ENCODE results near the gene GSC.
"Not testable (repeated sequence)": the region's sequence is repeated elsewhere in the genome, so short reads cannot be mapped to it uniquely, and the experiment has no call there.

The GSC gene

DNA sequence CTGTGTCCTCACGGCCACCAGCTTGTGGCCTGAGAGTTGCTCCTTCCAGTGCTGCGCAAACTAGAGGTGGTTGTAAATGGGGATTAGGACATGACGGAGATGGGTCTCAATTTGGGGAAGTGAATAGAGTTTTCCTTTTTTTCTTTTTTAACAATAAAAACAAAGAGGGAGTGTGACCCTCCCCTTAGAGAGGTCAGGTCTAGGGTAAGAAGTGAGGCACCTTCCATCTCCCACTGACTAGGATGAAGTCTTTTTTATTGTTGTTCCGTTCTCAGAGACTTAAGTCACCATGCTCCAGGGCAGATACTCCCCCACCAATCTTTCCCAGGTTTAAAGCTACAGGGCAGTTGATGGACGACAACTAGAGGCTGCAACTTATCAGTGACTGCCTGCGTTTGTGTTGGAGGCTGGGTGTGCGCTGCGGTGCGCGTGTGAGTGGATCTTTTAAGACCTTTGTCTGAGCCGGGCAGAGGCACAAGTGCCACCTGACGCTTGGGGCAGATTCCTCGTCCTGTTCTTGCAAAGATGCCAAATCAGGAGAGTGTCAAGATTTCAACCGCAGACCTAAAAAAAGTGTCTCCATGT lies 2.1 kb upstream of the GSC start:
- DNase-seq (ENCODE audit: low read depth, low spot score) = peak; percentile 66

DNA sequence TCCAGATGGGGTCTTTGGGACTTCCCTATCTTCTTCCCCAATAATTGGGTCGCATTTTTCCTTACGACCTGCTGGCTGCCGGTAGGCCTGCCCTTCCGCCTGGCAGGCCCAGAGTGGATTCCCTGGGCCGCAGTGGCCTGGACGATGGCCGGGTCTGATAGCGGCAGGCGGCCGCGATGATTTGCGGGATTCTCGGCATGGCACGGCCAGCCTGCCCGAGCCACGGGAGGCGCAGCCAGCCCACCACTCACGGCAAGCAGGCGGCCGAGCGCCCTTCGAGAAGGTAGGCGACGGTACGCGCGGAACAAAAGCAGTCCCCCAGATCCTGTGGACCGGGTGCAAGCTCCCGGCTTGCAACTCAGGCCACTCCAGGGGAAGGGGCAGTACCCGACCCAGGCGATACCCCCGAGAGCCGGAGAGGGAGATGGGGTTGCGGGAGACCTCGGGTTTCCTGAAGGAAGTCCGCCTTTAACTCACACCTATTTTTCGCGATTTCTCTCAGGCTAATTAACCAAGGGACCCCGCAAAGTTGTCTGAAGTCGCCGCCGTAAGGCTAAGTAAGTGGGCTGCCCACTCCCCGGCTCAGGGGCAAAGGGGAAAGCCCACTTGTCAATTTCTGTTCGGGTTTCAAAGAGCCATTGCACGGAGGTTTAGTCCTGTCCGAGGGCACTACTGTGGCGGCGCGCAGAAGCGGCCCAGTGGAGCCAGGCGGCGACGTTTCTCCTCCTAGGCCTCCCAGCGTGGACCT lies 1.4 kb upstream of the GSC start:
- DNase-seq (ENCODE audit: low read depth, low spot score) = peak; percentile 66

DNA sequence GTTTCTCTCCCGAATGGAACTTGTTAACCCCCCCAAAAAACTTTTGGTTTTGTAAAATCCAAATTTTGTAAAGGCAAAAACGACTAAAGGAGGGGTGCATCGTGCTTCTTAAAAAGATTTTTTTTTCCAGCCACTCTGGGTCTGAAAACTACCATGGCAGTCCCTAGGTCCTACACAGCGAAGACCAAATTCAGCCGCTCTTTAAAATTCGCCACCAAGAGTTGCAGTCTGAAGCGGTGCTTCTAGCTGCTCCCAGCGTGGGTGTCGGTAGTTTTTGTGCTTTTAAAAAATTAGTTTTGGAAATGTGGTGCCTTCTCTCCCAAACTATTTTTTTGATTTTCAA lies 873 bp upstream of the GSC start:
- DNase-seq (ENCODE audit: low read depth, low spot score) = no peak

GRCh38 chr14:94770251-94770749 lies 387 bp upstream of the GSC start:
- peak; percentile 69 for DNase-seq (ENCODE audit: low read depth, low spot score)

DNA sequence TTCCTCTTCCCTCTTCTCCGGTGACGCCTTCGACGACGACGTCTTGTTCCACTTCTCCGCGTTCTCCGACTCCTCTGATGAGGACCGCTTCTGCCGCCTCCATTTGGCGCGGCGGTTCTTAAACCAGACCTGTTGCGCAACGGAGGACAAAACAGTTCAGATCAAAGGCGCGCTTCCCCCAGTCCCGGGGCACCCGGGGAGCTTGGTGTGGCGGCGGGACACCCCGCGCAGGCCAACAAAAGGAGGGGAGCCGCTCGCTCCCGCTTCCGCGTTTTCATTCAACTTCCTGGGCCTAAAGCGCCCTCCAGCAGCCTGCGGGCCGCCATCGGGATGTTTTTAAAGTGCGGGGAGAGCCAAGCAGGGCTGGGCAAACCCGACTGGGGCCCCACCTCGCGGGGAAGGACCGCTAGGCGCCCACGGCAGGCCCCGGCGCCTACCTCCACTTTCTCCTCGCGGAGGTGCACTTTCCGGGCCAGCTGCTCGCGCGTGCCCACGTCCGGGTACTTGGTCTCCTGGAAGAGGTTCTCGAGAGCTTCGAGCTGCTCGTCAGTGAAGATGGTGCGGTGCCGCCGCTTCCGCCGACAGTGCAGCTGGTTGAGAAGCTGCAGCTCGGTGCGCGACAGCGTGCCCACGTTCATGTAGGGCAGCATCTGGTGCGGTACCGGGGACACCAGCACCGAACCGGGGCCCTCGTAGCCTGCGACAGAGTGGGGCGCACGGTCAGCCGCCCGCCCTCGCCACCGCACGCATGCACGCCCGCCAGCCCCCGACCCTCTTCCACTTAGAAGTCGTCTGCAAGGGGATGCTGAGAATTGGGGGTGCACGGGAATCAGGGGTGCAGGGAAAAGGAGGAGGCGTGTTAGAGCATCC lies 1.2 kb downstream of the GSC start:
- DNase-seq (ENCODE audit: low read depth, low spot score) = peak; percentile 64

DNA sequence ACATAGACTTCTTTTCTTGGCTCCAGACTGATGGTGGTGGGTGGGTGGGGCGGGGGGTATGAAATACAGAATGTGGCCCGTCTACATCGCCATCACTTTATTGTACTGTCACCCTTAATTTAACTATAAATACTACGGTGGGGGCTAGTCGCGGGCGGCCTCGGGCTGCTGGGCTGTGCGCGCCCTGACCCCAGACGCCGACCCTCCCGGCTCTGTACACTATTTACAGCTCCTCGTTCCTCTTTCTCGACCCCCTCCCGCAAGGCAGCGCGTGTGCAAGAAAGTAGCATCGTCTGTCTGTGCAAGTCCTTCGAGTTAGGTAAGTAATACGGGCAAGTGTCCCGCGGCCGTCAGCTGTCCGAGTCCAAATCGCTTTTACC lies 1.8 kb downstream of the GSC start:
- no peak for DNase-seq (ENCODE audit: low read depth, low spot score)

- peak; percentile 70 for DNase-seq (ENCODE audit: low read depth, low spot score)
These were observed 2.5 kb downstream of the GSC start for GRCh38 chr14:94767321-94767878.

DNA sequence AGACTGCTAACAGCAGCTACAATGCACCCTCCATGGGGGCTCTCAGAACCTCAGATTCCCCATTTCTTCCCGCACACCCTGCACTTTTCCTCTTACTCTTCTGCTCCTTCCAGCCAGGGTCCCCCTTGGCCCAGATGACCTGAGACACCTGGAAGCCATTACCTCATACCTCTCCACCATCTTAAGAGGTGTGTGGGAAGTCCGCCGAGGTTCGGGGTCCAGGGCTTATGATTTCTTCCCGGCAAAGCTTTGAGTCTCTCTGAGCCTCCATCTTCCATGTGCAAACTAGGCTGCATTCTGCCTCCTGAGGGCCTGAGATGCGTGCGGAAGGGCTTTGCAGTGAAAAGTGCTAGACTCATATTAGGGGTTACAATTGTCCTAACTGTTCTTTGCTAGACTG lies 5.3 kb downstream of the GSC start:
- DNase-seq (ENCODE audit: low read depth, low spot score) = no peak

GRCh38 chr14:94762431-94762830 lies 7.5 kb downstream of the GSC start:
- DNase-seq (ENCODE audit: low read depth, low spot score) = no peak

DNA sequence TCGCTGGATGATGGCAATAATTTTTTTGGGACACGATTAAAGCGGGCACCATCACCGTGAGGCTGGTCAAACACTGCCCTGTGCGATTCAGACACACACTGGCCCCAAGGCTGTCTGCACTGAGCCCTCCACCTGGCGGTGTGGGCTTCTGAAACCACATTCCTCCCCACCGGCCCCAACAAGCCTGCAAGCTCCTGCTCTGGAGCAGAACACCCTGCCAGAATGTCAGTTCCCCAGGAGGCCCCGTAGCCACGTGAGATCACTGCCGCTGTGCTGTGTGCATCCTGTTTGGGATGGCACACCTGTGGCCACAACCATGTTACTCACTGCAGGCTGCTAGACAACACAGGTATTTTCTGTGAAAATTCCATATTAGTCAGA lies 7.9 kb downstream of the GSC start:
- DNase-seq (ENCODE audit: low read depth, low spot score) = peak; percentile 32

GRCh38 chr14:94761348-94761996 lies 8.4 kb downstream of the GSC start:
- no peak for DNase-seq (ENCODE audit: low read depth, low spot score)

DNA sequence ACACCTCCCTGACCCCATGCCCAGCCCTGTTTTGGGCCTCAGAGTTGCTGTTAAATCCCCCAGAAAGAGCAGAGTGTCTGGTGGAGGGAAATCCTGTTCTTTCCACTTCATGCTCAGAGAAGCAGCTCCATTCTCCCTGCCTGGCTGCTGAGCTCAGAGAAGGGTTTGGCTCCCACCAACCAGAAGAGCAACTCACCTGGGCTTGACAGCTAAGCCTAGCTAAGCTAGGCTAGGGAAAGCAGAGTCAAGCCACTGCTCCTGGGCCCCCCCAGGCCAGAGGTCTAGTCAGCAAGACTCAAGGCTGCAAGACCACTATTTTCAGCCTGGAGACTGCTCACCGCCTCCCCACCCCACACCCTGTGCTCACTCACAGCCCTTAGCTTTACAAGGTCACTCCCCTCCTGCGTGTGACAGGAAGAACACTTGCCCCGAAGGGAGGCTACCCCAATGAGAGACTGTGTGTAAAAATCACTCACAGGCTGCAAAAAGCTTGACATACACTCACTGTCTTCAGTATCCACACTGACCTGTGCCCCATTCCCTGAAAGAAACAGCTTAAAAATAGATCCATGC lies 13.5 kb downstream of the GSC start:
- no peak for DNase-seq (ENCODE audit: low read depth, low spot score)

GRCh38 chr14:94754391-94754942 lies 15.4 kb downstream of the GSC start:
- DNase-seq (ENCODE audit: low read depth, low spot score) = no peak

DNA sequence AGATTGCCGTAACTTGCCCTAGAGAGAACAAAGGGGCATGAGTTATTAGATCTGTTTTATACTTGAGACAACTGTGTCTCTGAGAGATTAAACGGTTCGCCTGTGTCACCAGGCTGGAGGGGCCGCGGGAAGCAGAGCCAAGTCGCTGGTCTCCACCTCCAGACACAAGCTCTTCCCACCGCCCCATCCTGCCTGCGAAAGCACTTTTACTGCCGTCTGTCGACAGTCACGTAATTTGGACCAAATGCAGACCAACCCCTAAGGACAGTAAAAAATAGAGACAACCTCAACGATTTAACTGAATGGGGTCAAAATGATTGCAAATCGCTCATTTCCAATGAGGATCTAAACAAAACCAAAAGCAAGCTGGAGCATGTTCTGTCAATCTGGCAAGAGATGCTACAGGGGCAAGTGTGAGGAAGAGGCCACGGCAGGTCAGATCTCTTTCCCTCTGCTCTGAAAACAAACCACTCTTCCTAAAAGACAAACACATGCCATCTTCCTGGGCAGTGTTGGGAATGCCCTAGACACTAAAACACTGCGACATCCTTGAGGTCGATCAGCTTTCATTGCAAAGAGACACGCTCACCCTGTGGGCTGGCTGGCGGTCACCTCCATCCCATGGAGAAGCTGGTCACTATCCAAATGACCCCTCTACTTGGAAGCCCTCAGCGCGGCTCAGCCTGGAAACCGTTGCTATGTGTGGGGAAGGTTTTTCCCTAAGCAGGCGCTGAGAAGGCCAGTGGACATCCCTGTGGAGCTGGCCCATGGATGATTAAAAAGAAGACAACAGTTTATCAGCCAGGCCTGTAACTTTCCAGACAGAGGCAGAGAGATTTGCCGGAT lies 17.1 kb downstream of the GSC start:
- DNase-seq (ENCODE audit: low read depth, low spot score) = no peak

GRCh38 chr14:94751956-94752355 lies 18.0 kb downstream of the GSC start:
- DNase-seq (ENCODE audit: low read depth, low spot score) = no peak

GRCh38 chr14:94751321-94751720 lies 18.6 kb downstream of the GSC start:
- no peak for DNase-seq (ENCODE audit: low read depth, low spot score)

- DNase-seq (ENCODE audit: low read depth, low spot score) = no peak
These were observed 19.5 kb downstream of the GSC start for GRCh38 chr14:94750371-94750770.

- peak; percentile 56 for DNase-seq (ENCODE audit: low read depth, low spot score)
These were observed 21.1 kb downstream of the GSC start for GRCh38 chr14:94748667-94749347.

- DNase-seq (ENCODE audit: low read depth, low spot score) = no peak
These were observed 22.2 kb downstream of the GSC start for GRCh38 chr14:94747739-94748138.

DNA sequence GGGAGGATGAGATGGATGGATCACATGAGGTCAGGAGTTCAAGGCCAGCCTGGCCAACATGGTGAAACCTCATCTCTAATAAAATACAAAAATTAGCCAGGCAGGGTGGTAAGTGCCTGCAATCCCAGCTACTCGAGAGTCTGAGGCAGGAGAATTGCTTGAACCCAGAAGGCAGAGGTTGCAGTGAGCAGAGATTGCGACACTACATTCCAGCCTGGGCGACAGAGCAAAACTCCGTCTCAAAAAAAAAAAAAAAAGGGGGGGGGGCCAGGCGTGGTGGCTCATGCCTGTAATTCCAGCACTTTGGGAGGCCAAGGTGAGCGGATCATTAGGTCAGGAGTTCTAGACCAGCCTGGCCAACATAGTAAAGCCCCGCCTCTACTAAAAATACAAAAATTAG lies 22.8 kb downstream of the GSC start:
- not testable (repeated sequence) for DNase-seq (ENCODE audit: low read depth, low spot score)

All from ELF-1 (cell line).